Muscle of back (tissue), 11 donors: Measurements from ENCODE around the gene SMYD3. TPM values are rescaled to one million over a fixed set of nuclear protein-coding genes. Genes with fewer than 3 reads are reported as not detected.
A peak's percentile ranks its signal among the peaks of the same experiment; 100 is the strongest.

Experiments used
- DNase-seq, 3 donors: peaks; one replicate each; pipeline versions ENCODE4 v3.0.0 to v3.0.0-alpha.2; 2013
- polyA plus RNA-seq, 10 donors: library from polyadenylated mRNA; unstranded; fragments of 120-200 nt; gene quantifications; one replicate each; pipeline ENCODE4 v1.2.1, GENCODE V29; 2013; ENCODE audit not compliant: insufficient read length in 10 of 10

SMYD3 gene
- polyA plus RNA-seq, 10 donors = 7.0 to 11.3 (median 9.9) TPM

DNA sequence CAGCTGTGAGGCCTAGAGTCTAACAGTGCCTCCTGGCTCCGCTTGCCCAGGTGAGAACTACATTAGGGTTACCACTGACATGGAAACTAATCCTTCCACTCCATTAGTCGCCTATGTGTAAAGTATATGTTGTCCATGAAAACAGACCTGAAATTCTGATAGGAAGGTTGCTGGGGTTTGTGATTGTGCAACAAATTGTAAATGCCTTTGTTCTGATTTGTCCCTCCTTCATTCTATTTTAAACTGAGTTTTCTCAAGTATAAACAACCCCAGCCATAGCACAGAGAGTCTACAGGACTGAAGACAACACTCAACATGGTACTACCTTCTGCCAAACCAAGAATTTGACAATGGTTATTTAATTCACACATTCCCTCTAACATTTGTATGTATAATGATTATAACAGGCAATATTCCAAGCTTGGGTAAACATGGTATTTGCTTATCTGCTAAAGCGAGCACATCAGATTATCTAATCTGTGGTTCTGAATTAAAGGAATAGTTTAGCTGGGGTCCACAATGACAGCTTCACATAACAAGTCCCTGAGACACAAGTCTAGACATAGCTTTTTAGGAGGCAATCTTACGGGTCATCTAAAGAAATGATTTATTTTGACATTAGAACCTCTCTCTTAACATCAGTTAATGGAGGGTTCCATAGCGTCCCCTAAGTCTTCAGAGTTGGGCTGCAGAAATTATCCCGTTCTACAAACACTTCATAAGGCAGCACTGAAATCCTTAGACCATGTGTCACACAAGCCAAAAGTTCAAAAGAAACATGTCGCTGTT, 633.0 kb downstream of the SMYD3 start:
- DNase-seq = no peak

DNA sequence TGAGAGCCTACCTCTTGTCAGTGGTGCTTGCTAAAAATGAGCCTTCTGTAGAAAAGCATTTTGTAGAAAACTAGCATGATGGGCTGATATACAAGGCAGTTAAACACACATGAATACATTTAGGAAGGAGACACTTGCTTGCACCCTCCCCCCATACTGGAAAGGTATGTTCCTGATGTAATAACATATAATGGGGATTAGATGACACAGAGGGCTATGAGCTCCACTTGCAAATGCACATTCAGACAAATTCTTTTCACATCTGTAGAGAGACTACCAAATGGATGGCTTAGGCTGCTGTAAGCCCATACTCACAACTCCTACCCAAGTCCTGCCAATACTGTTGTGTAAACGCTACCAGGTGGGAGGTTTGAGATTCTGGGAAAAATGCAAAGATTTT, 634.0 kb downstream of the SMYD3 start:
- DNase-seq = no peak

DNA sequence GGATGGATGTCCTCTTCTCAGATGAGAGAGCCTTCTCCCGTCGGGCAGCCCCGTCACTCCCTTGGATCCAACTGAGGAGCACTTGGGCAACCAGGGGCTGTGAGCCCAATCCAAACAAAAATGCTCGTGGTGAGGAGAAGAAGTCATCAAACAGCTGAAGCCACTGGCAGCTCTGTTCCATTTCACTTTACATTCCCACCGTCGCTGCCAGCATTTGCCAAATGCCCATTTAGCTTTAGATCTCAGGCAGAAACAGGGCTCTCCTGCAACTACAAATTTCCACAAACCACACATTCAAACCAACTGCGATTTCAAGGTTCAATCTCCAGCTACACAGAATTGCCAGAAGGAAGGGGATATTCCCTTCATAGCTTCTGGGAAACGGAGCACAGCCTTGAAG, 634.6 kb downstream of the SMYD3 start:
- DNase-seq = no peak

DNA sequence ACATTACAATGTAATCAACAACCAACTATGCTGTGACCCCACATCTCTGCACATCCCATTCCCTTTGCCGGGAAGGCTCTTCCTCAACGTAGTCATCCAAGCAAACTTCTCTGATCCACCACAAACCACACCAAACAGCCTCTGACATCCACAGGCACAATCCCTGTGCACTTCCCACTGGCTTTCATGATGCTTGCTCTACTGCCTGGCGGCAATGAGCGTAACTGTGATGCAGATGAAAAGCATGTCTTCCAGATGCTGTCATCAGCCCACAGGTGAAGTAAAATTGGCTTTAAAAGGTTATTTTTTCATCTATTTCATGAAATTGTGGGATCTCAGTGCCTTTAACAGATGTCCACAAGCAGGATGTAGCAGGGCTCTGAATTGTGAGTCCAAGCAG, 635.2 kb downstream of the SMYD3 start:
- peak in 2 of 3 donors; percentile 13 to 92 for DNase-seq

DNA sequence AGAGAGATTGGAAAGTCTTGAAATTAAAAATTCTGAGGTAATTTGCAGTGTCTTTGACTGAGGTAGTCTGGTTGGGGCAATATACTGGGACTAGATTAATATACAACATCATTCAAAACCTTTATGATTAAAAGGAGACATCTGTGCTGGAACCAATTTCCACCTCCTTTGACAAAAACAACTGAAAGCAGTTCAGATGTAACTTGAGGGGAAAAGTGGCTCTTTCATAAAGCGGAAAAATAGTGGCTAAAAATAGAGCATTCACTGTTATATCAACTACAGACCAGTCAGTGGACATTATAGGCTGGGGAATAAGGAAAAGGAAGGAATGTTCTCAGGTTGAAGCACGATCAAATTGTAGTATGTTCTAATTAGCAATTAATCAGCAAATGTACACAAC, 635.9 kb downstream of the SMYD3 start:
- DNase-seq = peak in 1 of 3 donors; percentile 57

DNA sequence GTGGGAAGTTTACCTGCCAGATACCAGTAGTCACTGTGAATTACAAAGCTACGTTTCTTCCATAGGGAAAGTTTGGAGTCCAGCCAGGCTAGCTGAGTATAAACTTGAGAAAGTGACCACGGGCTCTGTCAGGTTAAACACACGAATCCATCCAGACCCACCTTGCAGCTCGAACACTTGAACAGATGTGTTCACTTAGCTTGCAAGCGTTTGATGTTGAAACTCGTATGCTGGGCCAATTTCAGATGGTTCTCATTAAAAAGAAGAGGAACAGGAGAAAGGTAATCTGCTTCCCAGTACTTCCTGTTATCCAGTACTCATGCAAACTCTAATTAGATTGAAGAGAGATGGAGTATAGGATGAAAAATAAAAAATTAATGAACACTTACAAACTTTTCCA, 636.4 kb downstream of the SMYD3 start:
- DNase-seq = peak in 1 of 3 donors; percentile 20

DNA sequence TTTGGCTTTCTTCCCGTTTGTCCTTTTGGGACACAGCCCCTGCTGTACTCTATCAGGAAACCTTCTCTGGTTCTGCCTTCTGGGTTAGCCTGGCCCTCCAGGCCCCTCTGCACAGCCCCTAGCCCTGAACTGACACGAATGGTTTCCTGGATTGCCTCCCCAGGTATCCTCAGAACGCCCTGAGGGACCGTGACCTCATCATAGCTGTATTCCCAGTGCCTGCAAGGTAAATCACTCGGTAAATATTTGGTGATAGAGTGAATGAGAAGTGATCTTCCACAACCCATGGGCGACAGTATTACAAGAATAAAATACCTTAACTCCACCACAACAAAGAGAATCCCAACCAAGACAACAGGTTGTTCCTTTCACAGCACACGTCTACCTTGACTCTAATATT, 637.2 kb downstream of the SMYD3 start:
- no peak for DNase-seq

DNA sequence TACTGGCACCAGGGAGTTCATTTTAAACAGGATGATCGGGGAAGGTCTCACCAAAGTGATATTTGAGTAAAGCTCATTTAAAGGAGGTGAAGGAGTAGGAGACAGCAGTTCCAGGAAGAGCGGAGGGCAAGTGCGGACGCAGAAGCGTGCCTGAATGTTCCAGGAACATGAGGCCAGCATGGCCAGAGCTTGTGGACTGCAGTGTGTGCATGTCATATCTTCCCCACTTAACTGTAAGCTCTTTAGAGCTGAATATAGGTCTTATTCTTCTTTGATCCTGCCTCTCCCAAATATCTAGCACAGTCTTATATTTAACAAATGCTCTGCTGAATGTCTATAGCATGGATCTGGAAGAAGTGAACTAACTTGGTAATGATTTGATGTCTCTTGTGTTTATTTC, 639.3 kb downstream of the SMYD3 start:
- DNase-seq = no peak

DNA sequence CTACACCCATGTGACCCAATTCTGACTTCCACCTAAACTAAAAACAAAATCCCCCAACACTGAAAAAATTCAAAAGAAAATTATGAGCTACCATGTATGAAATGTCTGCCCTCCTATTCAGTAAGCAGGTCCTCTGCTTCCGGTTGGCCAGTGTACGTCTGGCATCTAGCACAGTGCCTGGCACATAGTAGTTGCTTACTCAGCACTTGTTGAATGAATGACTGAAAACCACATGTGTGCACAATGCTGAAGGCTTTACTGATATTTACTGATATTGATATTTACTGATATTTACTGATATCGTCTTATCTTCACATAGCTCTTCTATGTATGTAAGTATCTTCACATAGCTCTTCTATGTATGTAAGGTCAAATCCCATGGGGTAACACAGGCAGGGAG, 642.2 kb downstream of the SMYD3 start:
- no peak for DNase-seq

DNA sequence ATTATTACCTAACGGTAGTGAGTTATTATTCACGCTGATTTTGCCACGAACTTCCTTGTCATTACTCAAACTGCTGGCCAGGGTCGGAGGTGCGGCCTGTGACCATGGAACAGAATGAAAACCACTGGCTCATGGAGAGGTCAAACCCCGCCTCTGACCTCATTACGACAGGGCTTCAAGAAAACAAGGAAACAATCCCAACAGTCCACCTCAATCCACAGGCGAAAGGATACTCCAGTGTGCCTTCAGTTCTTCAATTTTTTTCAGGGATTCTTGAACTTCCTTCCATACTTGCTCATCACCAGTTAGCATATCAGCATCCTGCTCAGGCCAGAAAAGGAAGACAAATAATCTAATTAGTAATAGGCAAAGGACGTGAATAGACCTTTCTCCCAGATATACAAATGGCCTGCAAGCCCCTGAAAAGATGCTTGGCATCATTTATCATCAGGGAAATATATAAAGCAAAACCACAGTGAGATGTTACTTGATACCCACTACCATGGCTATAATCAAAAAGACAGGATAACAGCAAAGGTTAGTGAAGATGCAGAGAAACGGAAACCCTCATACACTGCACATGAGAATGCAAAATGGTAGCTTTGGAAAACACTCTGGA, 643.4 kb downstream of the SMYD3 start:
- DNase-seq = no peak

DNA sequence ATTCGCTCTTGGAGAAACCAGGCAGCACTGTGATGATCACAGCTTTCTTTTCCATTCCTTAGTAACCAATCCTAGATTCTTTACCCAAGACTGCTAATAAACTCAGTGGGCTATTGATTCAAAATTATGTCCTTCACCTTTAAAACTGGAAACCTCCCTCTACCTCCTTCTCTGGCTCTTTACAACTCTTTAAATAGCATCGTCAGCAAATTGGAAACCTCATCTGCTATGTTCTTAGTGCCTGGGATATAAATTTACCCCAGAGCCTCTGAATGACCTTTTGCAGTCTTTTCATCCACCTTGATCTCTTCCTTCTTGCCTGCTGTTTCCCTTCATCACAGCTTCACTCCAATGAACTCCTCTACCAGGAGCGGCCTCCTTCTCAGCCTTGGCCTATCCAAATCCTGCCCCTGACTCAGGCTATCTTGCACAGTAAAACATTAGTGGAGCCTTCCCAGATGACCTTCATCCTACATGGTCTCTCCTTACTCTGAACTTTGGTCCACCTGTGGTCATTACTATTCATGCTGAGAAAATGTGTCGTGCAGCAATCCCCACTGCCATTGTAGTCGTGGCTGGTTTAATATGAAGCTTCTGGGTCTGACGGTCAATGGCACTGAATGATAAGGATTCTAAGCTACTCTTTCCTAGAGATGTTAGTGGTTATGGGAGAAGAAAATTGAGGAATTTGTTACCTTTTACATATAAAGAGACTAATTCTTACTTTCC, 644.1 kb downstream of the SMYD3 start:
- no peak for DNase-seq

DNA sequence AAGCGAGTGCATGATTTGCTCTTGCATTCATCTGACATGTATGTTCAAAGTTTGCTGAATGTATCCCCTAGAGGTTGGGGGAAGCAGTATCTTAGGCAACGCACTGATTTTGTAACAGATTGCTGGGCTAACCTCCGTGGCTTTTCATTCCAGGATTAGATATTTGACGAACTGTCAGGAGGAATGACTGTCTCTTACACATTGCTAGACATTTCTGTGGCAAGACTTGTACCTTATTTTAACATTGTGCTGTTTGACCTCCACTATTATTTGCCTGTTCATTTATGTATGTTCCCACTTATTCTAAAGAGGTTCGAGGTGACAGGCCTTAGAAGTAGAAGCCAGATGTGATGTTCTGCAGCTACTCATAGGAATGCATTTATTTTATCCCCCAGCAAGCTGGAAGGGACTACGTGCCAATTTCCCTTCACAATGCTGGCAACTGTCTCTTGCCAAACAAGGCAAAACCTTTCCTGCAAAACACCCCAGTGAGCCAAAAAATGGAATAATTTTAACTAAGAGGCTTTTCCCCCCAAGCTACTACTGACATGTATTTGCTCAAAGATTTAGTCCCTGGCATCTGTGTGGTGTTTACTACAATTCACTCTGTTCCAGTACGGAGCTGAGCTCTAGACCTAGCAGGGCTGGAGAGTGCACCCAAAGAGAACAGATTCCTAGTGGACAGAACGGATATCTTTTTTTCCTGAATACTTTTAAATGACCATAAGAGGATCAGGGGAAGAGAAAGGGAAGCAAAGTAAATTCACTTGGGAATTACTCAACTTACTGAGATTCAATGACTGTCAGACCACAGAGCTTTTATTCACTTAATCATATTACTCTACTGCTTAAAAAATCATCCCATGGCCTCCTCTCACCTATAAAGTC, 646.2 kb downstream of the SMYD3 start:
- DNase-seq = peak in 2 of 3 donors; percentile 47 to 88

DNA sequence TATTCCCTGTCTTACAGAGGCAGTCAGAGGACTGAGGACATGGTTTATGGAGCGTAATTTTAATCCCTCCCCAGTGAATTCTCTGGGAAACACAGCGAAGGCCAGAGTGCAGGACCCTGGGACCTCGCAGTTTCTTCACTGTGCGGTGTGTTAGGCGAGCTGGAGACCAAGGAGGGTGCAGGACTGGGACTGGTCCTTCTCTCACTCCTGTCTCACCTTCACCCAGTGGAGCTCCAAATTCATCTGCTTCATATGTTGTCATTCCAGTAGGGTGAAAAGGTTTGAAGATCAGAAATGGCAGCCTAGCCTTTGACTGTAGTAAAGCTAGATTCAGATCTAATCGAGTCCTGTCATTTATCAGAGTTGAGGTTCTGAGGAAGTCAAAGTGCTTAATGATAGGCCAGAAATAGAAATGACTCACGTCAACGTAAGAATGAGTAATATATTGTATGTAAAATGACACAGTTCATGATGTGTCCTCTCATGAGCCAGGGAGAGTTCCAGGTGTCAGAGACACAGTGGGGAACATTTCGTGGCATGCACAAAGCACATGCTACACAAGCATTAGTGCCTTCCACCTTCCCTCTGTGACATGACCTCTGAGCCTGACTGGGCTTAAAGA, 647.5 kb downstream of the SMYD3 start:
- no peak for DNase-seq

DNA sequence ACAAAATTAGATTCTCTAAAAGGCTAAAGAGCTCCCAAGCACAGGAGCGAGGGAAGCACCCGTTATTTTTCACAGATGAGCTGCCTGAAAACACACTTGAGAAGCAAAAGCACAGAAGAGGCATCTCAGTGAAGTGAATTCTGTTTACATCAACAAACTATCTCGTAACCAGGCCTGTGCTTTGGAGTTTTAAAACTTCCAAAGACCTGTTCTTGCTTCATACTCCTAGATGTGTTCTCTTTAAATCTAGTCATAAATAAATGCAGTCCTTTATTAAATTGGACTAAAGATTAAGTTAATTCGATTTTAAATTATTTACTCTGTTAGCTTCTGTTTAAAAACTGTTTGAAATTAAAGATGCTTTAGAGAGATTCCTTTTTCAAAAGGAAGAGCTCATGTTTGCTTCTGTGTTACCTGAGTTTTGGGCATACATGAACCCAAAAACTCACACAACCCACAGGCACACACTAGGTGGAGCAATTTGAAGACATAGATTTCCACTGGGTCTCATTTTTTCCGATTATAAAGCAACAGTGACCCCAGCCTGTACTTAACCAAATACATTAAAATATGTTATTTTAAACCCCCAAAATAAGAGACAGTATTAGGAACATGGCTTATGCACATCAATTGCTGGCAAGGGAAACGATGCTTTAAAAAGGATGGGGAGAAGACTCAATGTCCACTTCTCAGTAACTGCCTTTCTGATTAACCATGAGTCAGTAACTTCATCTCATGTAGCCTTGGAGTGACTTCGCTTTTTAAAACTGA, 648.2 kb downstream of the SMYD3 start:
- DNase-seq = peak in 1 of 3 donors; percentile 48

DNA sequence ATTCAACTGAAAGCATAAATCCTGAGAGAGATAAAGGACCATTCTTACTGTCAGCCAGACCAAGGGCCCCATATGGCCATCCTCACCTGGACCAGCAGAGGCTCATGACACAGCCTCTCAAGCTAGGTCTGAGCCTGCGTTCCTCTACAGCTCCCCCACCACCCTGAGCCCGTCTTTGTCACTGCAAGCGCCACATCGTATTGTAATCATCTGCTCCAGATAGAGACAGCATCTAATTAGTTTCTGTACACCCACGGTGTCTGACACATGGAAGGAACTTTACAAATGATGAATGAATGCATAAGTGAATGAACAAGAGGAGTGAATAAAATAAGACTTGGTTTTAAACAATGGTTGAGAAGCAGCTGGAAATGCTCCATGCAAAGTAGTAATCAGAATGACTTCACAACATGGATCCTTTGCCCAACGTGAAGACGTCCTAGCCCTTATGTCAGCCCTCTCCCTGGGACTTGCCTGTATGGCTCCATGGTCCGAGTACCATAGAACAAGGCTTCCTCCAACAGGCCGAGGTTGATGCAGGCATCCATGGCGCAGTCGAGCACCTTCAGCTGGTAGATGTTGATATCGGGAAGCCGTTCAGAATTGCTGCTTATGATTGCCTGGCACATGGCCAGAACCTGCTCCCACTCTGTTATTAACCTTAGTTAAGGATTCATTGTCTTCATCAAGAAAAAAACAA, 648.9 kb downstream of the SMYD3 start:
- peak in 1 of 3 donors; percentile 21 for DNase-seq

DNA sequence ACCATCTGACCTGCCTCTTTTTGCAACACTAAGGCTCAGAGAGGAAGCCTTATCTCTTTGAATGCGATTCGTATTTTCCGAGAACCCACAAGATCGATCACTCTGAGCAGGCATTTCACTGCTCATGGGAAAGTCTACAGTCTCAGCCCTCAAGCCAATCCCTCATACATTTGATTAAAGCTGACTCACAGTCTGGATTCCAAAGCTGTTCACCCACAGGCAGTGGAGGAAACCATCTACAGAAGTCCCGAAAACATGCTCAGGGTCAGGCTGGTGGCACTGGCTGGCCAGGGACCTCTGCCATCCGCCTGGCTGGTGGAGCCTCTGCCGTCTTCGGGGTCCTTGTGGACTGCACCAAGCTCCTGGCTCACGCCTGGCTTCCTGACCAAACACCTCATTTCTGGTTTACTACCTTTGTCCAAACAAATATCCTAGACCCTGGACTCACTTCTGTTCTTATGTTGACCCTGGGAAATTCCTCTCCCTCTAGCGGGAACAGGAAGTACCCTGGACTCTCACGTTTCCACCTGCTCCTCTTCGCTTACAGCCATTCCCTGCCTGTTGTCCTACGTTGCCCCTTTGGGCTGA, 650.0 kb downstream of the SMYD3 start:
- DNase-seq = no peak

DNA sequence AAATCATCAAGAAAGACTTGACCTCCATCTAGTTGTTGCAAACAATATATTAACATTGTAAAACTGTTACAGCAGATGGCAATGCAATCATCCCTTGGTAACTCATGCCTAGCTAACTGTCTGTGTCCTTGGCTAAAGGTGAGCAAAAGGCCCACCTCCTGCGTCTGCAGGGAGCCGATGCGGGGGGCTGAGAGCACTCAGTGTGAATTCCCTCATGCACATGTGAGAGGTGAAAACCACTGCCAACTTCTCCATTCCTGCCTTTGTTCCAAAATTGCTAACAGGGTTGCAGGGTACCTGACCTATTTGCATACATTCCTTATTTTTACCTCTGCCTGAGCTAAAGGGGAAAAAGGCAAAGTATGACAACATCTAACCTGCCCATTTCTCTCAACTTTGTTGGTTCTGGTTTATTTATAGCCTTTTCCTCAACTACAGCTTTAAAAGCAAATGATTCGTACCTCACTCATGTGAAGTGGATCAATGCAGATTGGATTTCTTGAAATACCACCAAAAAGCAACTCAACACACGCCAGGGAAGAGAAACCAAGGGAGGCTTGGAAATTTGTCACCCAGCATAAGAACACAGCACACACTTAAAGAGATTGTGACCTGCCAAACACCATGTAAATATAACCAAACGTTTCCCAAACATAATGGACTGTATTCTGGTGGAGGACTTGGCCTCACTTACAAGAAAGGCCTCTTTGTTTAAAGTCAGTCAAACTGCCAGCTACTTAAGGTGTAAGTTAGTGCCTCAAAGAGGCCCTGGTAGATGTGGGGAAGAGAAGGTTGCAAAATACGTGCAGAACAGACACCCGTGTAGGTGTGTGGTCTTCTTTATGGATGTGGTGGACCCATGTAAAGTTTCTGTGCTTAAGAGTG, 651.0 kb downstream of the SMYD3 start:
- DNase-seq = no peak

DNA sequence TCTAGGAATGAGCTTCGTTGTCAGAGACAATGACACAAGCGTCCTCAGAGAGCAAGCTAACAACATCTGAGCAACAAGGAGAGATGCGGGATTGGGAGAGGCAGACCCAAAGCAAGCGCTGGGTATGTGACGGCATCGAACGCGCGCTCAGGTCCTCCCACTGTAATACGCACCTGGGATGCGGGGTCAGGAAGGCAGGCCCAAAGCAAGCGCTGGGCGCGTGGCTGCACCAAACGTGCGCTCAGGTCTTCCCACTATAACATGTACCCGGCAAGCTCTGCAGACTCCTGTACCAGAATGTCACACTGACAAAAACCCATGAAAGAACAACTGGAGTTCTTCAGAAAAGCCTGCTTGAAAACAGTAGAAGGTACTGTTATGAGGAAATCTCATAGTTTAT, 653.8 kb downstream of the SMYD3 start:
- no peak for DNase-seq
